Uterus (tissue), 2 donors: Measurements from ENCODE around the gene FCRLB.

Source experiments
- POLR2A ChIP-seq, 2 donors: fragments of 450-650 bp; IDR thresholded peaks; one replicate each; pipeline ENCODE4 v1.6.1; 2016; ENCODE audit warnings: antibody characterized with exemption in 2 of 2, mild to moderate bottlenecking in 1 of 2, moderate library complexity in 1 of 2
- TF ChIP-seq, protein P1 (sequence below), 4 experiments: fragments of 200-600 bp in 2 of 4; fragments of 450-650 bp in 2 of 4; sonication (generic) in 2 of 4; IDR thresholded peaks; one replicate each; pipeline ENCODE4 v1.5.1; 2016 to 2019; ENCODE audit warnings: antibody characterized with exemption in 4 of 4, mild to moderate bottlenecking in 2 of 4, moderate library complexity in 1 of 4

DNA sequence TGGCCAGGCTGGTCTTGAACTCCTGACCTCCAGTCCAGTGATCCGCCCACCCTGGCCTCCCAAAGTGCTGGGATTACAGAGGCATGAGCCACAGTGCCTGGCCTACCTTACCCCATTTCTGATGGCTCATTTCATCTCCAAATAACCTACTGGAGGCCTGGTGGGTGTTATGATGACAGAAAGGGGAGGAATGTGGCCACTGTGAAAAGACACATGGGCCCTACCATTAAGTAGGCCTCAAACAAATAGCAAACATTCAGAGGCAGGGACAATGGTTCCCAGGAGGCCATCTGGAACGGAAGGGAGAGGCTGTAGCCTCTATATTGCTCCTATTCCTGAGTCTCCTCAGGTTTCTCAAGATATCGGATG is 15.2 kb upstream of the FCRLB start:
- TF ChIP-seq, protein P1, sequence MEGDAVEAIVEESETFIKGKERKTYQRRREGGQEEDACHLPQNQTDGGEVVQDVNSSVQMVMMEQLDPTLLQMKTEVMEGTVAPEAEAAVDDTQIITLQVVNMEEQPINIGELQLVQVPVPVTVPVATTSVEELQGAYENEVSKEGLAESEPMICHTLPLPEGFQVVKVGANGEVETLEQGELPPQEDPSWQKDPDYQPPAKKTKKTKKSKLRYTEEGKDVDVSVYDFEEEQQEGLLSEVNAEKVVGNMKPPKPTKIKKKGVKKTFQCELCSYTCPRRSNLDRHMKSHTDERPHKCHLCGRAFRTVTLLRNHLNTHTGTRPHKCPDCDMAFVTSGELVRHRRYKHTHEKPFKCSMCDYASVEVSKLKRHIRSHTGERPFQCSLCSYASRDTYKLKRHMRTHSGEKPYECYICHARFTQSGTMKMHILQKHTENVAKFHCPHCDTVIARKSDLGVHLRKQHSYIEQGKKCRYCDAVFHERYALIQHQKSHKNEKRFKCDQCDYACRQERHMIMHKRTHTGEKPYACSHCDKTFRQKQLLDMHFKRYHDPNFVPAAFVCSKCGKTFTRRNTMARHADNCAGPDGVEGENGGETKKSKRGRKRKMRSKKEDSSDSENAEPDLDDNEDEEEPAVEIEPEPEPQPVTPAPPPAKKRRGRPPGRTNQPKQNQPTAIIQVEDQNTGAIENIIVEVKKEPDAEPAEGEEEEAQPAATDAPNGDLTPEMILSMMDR (IDR thresholded peaks at IDR 0.05): no peak
- TF ChIP-seq POLR2A (IDR thresholded peaks at IDR 0.05): no peak
